DOHH2 (cell line): ENCODE data around the gene ATG10.
"Not testable (repeated sequence)": the region's sequence is repeated elsewhere in the genome, so short reads cannot be mapped to it uniquely, and the experiment has no call there.

Experiments used
- CTCF ChIP-seq: fragments of 200-600 bp; sonication (generic); IDR thresholded peaks from one replicate; pipeline ENCODE4 v1.5.1; 2014; ENCODE audit warnings: antibody characterized with exemption, mild to moderate bottlenecking, low read depth, low read length; ENCODE audit not compliant: poor library complexity, severe bottlenecking
- EZH2phosphoT487 ChIP-seq: fragments of 200-600 bp; sonication (generic); IDR thresholded peaks from 2 replicates; pipeline ENCODE4 v1.6.1; 2017; ENCODE audit warnings: borderline replicate concordance, mild to moderate bottlenecking, antibody characterized with exemption, low read length, moderate library complexity, mixed read lengths

GRCh38 chr5:81982172-81982685 is 10.4 kb downstream of the ATG10 start:
- TF ChIP-seq CTCF, EZH2phosphoT487: not testable (repeated sequence)
